ELF-1 (cell line): ENCODE results near the gene AUTS2.
A peak's percentile ranks its signal among the peaks of the same experiment; 100 is the strongest.

ENCODE experiments used
- DNase-seq: peaks from one replicate; pipeline ENCODE4 v3.0.0-alpha.2; 2016; ENCODE audit warnings: low read depth, low spot score

The AUTS2 gene

GRCh38 chr7:69598081-69598486 is at the start of gene AUTS2:
Gene AUTS2, plus strand, starts transcription at chr7:69598475. Its CDS starts 1,179 bp downstream, at chr7:69599654.
- peak; percentile 81 for DNase-seq

GRCh38 chr7:69550991-69551390 is 47.3 kb upstream of the AUTS2 start:
- no peak for DNase-seq

DNA sequence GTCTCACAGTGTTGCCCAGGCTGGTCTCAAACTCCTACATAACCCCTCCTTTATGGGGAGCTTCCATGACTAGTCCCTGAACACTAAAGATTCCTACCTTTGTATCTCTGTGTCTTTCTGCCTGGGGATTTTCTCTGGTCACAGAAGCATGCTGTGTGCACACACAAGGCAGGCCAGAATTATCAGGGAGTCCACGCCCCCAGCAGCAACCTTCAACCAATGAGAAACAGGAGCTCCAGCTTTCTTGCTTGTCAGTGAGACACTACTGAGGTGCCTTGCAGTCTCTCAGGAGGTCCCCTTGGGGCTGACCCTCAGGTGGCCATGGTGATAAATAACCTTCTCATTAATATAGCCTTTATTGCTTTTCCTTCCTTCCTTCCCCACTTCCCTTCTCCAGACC is 45.1 kb upstream of the AUTS2 start:
- DNase-seq = no peak

DNA sequence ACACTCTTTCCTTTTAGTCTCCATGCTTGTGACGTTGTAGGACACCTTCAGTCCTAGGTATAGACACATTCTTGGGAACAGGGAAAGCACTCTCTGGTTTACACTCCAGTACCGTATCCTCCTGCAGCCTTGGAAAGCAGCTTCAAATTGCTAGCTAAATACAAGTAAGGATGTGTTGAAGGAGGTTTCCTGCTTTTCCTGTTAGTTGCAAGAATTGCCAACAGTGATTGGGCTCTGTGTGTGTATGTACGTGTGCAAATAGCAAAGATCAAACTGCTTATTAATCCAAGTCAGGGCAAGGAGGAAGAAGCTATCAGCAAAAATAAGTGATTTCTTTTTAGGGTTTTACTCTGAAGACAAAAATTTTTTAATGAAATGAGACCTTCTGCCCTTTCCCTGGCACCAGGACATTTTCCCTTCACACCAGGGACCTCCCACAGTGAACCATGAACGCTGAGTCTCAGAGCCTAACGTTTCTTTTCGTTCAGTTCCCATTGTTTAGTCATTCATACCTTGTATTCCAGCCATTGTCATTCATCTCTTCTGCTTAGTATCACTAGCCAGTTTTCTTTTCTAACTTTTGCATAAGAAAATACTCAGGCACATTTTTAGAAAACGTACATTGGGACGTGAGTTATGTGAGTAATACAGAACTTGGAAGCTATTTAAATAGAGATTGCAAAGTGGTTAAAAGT is 36.9 kb upstream of the AUTS2 start:
- no peak for DNase-seq

DNA sequence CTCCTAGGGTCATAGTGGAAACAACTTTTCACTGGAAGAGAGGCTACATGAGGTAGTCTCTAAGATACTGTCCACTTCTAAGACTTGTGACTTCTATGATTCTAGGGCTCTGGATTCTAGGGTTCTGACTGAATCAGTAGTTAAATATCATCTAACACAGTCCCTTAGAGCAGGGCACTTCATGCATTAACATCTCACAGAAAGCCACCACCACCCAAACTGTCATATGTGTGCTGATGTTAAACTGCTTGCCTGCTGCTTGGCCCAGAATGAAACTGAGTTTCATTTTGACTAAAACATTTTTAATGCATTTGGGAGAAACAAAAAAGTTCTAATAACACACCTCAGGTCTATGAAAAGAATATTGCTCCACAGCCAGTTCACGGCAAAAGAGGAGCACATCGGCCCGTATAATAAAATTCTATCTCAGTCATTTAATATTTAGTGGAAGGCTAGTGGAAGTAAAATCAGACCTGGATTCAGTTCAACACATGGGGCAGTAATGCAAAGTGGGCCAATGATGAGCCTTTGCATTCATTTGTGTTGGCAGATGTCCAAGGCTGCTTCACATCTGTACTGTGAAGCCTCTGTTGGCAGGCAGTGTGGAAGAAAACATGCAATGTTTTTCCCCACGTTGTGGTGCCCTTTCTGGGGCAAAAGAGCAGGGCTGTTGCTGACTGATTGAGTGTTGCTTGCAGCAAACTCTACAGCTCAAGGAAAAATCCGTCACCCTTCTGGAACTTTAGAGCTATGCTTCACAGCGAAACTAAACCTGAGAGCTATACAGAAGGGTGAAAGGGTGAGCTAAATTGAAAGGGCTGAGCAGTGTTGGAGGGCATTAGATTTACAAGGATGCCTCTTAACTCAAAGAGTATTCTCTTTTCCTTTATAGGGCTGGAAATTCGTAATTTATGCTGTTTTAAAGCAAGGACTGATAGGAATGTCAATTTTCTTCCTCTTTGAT is 33.5 kb upstream of the AUTS2 start:
- no peak for DNase-seq

DNA sequence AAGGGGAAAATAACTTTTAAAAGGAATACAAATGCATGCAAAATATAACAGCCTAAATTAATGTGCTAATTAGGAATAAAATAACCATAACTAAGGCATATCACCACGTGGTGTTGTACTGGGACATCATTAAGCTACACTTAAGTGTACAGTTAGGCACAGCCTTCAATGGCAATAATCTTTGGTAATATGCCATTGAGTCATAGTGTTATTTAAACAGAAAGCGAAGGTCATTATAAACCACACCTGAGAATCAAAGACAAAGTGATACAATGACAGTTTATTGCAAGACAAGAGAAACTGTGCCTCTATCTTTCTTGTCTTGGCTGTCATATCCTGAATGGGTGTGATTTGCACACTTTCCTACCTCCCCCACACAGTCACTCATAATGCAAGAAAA is 30.5 kb upstream of the AUTS2 start:
- DNase-seq = no peak

GRCh38 chr7:69568266-69568665 is 30.0 kb upstream of the AUTS2 start:
- DNase-seq = no peak

- DNase-seq = no peak
Measured at GRCh38 chr7:69575651-69576050, 22.6 kb upstream of the AUTS2 start.

GRCh38 chr7:69577221-69577620 is 21.1 kb upstream of the AUTS2 start:
- DNase-seq = no peak

- no peak for DNase-seq
Measured at GRCh38 chr7:69585169-69585568, 13.1 kb upstream of the AUTS2 start.

DNA sequence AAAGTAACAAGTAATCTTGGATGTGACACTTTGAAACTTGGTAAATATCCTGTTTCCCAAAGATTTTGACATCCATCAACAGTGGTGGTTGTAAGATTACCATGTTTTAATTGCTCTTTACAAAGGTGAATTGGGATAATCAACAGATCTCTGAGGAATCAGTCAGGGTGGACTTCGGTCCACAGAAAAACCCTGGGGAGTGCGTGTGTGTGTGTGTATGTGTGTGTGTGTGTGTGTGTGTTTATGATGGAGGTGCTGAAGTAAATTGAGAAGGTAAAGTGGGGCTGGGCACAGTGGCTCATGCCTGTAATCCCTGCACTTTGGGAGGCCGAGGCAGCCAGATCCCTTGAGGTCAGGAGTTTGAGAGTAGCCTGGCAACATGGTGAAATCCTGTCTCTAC is 12.0 kb upstream of the AUTS2 start:
- no peak for DNase-seq

DNA sequence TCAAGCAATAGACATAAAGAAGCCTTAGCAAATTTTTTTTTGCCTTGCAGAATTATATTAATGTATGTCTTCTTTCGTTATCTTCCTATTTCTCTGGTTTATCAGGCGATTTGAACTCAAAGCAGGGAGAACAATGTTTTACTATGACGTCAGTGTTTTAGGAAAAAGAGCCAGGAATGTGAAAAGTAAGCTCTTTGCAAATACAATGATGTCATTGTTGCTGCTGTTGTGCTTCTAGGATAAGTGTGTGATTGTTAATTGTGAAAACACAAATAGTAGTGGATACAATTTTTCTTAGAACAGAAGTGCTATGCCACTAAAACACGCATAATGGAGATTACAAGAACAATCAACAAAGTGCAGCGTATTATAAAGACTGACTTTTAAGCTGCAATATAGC is 9.5 kb upstream of the AUTS2 start:
- DNase-seq = no peak

DNA sequence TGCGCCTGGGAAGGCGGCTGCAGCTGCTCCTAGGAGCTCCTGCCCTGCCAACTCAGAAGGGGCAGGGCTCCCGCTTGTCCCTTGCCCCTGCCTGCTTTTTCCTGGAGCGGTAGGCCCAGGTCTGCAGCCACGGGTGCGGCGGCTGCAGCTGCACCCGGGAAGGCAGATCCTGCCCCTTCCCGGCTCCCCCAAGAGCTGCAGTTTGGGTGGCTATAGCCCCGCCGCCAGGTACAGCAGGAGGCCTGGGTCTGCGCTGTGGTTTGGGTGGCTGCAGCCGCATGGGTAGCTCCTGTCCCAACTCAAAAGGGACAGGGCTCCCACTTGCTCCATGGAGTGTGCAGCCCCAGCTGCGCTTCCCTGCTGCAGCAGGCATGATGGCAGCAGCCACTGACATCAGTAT is 6.5 kb upstream of the AUTS2 start:
- no peak for DNase-seq

- no peak for DNase-seq
Measured at GRCh38 chr7:69593511-69593910, 4.8 kb upstream of the AUTS2 start.

- DNase-seq = no peak
Measured at GRCh38 chr7:69595415-69595814, 2.9 kb upstream of the AUTS2 start.

DNA sequence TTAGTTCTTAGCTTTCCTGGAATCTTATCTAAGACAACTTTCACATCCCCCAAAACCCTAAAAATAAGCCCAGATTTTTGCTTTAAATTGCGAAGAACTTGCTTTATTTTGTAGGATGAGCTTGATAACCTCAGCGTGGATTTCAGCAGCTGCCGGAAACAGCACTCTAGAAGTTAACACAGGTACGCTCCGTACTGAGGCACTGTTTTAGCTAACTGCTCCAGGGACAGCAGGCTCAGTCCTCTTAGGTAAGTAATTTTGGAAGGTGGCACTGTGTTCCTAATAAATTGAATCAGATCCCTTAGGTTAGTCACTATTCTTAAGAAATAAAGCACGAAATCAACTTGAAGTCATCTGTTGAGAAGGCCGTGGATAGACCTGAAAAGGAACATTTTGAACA is 2.2 kb upstream of the AUTS2 start:
- DNase-seq = no peak

DNA sequence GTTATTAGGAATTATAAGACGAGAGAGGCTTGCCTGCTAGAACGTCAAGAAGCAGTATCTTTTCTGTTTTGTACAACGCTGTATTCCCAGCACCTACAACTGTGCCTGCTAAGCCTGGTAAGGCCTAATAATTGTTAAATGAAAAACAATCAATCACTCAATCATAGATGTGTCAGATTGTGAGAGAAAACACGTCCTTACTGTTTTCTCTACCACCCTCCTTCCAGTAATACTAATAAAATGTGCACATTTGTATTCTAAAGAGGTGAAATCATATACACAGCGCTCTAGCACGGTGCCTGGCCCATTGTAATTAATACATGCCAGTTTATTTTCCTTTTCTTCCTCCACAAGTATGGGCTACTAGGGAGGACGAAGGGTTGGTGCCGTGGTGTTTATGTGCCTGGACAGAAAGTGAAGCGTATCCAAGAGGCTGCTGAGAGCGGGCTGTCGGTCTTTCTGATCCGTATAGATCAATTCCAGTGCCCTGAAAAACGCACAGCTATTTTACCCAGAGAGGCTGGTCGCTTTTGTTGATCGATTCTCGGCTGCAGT is 1.5 kb upstream of the AUTS2 start:
- no peak for DNase-seq

DNA sequence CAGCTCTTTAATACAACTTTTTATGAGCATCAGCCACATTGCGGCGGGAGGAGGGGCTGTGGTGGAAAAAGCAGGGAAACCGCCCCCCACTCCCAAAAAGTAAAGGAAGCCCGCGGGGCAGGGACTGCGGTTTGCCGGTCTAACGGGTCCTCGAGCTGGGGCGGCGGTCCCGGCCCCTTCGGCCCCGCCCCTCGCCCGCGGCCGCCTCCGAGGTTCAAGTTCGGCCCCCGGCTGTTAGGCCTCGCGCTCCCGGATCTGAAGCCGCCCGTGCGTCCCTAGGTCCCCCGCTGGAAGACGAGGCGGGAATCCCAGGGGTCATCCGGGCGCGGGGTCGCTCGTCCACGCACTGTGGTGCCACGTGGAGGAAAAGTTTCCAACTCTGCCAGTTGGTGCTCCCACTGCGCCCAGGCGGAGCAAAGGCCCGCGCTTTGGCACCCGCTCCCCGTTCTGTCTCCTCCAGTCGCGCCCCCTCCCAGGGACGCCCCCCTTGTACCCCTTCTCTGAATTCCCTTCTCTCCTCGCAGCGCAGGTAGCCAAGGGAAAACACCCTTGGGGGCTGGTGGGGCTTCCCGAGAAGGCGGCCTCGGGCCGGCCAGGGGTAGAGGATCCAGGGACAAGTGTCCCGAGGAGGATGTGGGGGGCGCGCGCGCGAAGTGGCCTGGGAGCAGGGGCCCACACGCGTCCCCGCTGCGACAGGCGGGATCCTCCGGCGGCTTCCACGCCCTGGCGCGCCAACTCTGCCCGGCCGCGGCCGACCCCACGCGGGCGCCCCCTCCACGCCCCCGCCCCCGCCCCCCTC is 798 bp upstream of the AUTS2 start:
- peak; percentile 75 for DNase-seq

GRCh38 chr7:69598487-69599285 is 411 bp downstream of the AUTS2 start:
- DNase-seq = peak; percentile 67

DNA sequence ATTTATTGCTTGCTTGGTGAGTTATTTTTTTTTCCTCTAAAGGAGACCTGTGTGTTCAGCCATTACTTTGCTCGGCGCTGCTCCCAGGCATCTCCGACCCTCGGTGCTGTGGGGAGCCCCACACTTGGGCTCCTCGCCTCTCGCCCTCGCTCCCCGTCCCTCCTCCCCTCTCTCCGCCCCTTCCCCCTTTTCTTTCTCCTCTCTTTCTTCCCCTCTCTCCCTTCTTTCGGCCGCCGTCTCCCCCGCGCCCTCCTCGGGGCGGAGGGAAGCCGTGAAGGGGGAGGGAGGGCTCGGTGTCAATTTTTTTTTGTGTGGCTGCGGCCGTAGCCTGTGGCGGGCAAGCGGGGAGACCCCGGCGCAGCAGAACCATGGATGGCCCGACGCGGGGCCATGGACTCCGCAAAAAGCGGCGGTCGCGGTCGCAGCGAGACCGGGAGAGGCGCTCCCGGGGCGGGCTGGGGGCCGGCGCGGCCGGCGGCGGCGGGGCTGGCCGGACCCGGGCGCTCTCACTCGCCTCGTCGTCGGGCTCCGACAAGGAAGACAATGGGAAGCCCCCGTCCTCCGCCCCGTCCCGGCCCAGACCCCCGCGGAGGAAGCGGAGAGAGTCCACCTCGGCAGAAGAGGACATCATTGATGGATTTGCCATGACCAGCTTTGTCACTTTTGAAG is 1.1 kb downstream of the AUTS2 start:
- no peak for DNase-seq
